SK-N-SH treated with all-trans-retinoic acid at 6 μM for 48 hours (cell line): Measurements from ENCODE around the gene DNAJC15.

Experiments
- ATAC-seq: fragments of 200-7000 bp; cut with Tn5 transposase; 3 replicates; pipeline ENCODE4 v1.9.1; 2020; ENCODE audit warnings: mild to moderate bottlenecking, moderate library complexity
- BACH2 ChIP-seq: fragments of 250-450 bp; sonication (Bioruptor Pico); IDR thresholded peaks from 2 replicates; pipeline ENCODE4 v1.9.0; 2021; ENCODE audit warnings: mild to moderate bottlenecking, borderline replicate concordance
- CREB5 ChIP-seq: fragments of 250-450 bp; sonication (Bioruptor Pico); IDR thresholded peaks from 2 replicates; pipeline ENCODE4 v1.5.1; 2020; ENCODE audit warnings: low read depth, mild to moderate bottlenecking, moderate library complexity
- CSDC2 ChIP-seq: fragments of 250-450 bp; sonication (Bioruptor Pico); IDR thresholded peaks from 2 replicates; pipeline ENCODE4 v1.5.0; 2020; ENCODE audit warnings: mild to moderate bottlenecking, moderate library complexity
- CSRNP3 ChIP-seq: fragments of 250-450 bp; sonication (Bioruptor Pico); IDR thresholded peaks from 2 replicates; pipeline ENCODE4 v1.5.1; 2021; ENCODE audit warnings: mild to moderate bottlenecking, moderate library complexity
- ISL1 ChIP-seq: fragments of 250-450 bp; sonication (Bioruptor Pico); IDR thresholded peaks from 2 replicates; pipeline ENCODE4 v2.1.2; 2022; ENCODE audit warnings: mild to moderate bottlenecking, moderate library complexity
- OSR1 ChIP-seq: fragments of 250-450 bp; sonication (Bioruptor Pico); IDR thresholded peaks from 2 replicates; pipeline ENCODE4 v1.8.0; 2022; ENCODE audit warnings: moderate library complexity, mild to moderate bottlenecking, inconsistent platforms
- PATZ1 ChIP-seq: fragments of 250-450 bp; sonication (Bioruptor Pico); IDR thresholded peaks from 2 replicates; pipeline ENCODE4 v1.8.0; 2020; ENCODE audit warnings: mild to moderate bottlenecking, moderate library complexity, borderline replicate concordance
- POU6F1 ChIP-seq: fragments of 250-450 bp; sonication (Bioruptor Pico); IDR thresholded peaks from 2 replicates; pipeline ENCODE4 v1.8.0; 2021; ENCODE audit warnings: low read depth, mild to moderate bottlenecking, moderate library complexity, borderline replicate concordance
- PPARA ChIP-seq: fragments of 250-450 bp; sonication (Bioruptor Pico); IDR thresholded peaks from 2 replicates; pipeline ENCODE4 v1.5.0; 2020; ENCODE audit warnings: mild to moderate bottlenecking, borderline replicate concordance
- RARB ChIP-seq: fragments of 250-450 bp; sonication (Bioruptor Pico); IDR thresholded peaks from 2 replicates; pipeline ENCODE4 v1.8.0; 2021; ENCODE audit warnings: mild to moderate bottlenecking, moderate library complexity
- SNAI2 ChIP-seq: fragments of 250-450 bp; sonication (Bioruptor Pico); IDR thresholded peaks from 2 replicates; pipeline ENCODE4 v1.5.0; 2020; ENCODE audit warnings: mild to moderate bottlenecking, moderate library complexity
- TCF4 ChIP-seq: fragments of 250-450 bp; sonication (Bioruptor Pico); IDR thresholded peaks from 2 replicates; pipeline ENCODE4 v1.8.0; 2021; ENCODE audit warnings: mild to moderate bottlenecking, moderate library complexity, borderline replicate concordance
- TOX ChIP-seq: fragments of 250-450 bp; sonication (Bioruptor Pico); IDR thresholded peaks from 2 replicates; pipeline ENCODE4 v1.8.0; 2021; ENCODE audit warnings: mild to moderate bottlenecking, moderate library complexity, borderline replicate concordance
- TSHZ2 ChIP-seq: fragments of 250-450 bp; sonication (Bioruptor Pico); IDR thresholded peaks from 2 replicates; pipeline ENCODE4 v1.5.0; 2020; ENCODE audit warnings: mild to moderate bottlenecking, moderate library complexity
- ZFP3 ChIP-seq: fragments of 250-450 bp; sonication (Bioruptor Pico); IDR thresholded peaks from 2 replicates; pipeline ENCODE4 v1.5.0; 2020; ENCODE audit warnings: mild to moderate bottlenecking, moderate library complexity
- ZFP30 ChIP-seq: fragments of 450-650 bp; formaldehyde crosslinking; IDR thresholded peaks from 2 replicates; pipeline ENCODE4 v1.5.0; 2022; ENCODE audit warnings: mild to moderate bottlenecking, moderate library complexity
- ZNF565 ChIP-seq: fragments of 450-650 bp; formaldehyde crosslinking; conservative IDR thresholded peaks from 2 replicates; pipeline ENCODE4 v1.5.0; 2020; ENCODE audit warnings: low read depth, mild to moderate bottlenecking, moderate library complexity
- ZNF70 ChIP-seq: fragments of 450-650 bp; formaldehyde crosslinking; IDR thresholded peaks from 2 replicates; pipeline ENCODE4 v1.5.0; 2020; ENCODE audit warnings: mild to moderate bottlenecking, moderate library complexity
- ZNF8 ChIP-seq: fragments of 450-650 bp; formaldehyde crosslinking; IDR thresholded peaks from 2 replicates; pipeline ENCODE4 v1.5.0; 2020; ENCODE audit warnings: mild to moderate bottlenecking, moderate library complexity

Gene DNAJC15

GRCh38 chr13:43145534-43146196 lies 122.3 kb downstream of the DNAJC15 start (continued):
- no peak for TF ChIP-seq BACH2
- no peak for TF ChIP-seq PPARA (CRISPR knock-in tag)
- no peak for TF ChIP-seq CSRNP3 (CRISPR knock-in tag)
- no peak for TF ChIP-seq TOX (CRISPR knock-in tag)
- TF ChIP-seq ZNF70 (CRISPR knock-in tag), result no peak
- TF ChIP-seq, all 23 proteins: peak for 0

GRCh38 chr13:43146400-43146799 lies 123.0 kb downstream of the DNAJC15 start:
- TF ChIP-seq ZFP3 (no peak), TSHZ2 (CRISPR knock-in tag) (no peak), PPARA (CRISPR knock-in tag) (no peak), CSRNP3 (CRISPR knock-in tag) (no peak), BACH2 (no peak), OSR1 (no peak), ZNF8 (no peak), SNAI2 (CRISPR knock-in tag) (no peak), POU6F1 (CRISPR knock-in tag) (no peak), RARB (CRISPR knock-in tag) (no peak), ISL1 (CRISPR knock-in tag) (no peak), TOX (CRISPR knock-in tag) (no peak), ZNF565 (CRISPR knock-in tag) (no peak), CSDC2 (CRISPR knock-in tag) (no peak), PATZ1 (CRISPR knock-in tag) (no peak), TCF4 (no peak), ZFP30 (CRISPR knock-in tag) (no peak)
- ATAC-seq, result no peak

GRCh38 chr13:43150369-43151207 lies 127.2 kb downstream of the DNAJC15 start:
- TF ChIP-seq PPARA (CRISPR knock-in tag) (no peak), ISL1 (CRISPR knock-in tag) (no peak), CSDC2 (CRISPR knock-in tag) (no peak), SNAI2 (CRISPR knock-in tag) (no peak), CSRNP3 (CRISPR knock-in tag) (no peak), TCF4 (no peak), CREB5 (CRISPR knock-in tag) (no peak), RARB (CRISPR knock-in tag) (no peak)
- ATAC-seq, result no peak
